Measurements from ENCODE around the gene SIRPB2. TPM values are rescaled to one million over a fixed set of nuclear protein-coding genes. Genes with fewer than 3 reads are reported as not detected.

Gene SIRPB2
- total and polyA plus RNA-seq, 2 donors (not counting 1 experiment from before 2014, with no cell fraction given) = not detected

DNA sequence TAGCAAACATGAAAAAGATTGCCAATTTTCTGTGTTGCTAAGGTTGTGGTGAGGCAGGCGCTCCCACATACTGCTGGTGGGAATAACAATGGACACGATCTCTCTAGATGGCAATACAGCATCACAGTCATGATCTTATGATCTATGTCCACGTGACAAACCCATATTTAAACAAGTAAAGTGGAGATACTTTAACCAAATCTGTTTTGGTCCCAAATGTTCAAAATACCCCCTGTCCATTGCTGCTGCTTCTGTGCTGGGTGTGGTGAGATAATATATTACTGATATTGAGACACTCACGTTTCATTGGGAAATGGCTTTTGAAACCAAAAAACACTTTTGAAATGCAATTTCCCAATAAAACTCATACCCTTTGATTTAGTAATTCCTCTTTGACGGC is 43.3 kb upstream of the SIRPB2 start:
- no peaks in the 10 kb centered on the region for H3K9me3 ChIP-seq (ENCODE audit: control insufficient read depth, insufficient read depth, low read depth, low read length)
- no peaks in the 10 kb centered on the region for H3K36me3 ChIP-seq (ENCODE audit: control insufficient read depth, insufficient read depth, low read length)
- no peak overlapping the region for H3K4me2 ChIP-seq (ENCODE audit: extremely low read depth, insufficient read depth, low read length)
- H3K27me3 ChIP-seq (ENCODE audit: control insufficient read depth, insufficient read depth, low read length) = peaks cover 2% of the 10 kb centered on the region
- TF ChIP-seq EZH2 (IDR thresholded peaks at IDR 0.05; ENCODE audit: low read length, missing control alignments) = no peak
- TF ChIP-seq, protein P1, sequence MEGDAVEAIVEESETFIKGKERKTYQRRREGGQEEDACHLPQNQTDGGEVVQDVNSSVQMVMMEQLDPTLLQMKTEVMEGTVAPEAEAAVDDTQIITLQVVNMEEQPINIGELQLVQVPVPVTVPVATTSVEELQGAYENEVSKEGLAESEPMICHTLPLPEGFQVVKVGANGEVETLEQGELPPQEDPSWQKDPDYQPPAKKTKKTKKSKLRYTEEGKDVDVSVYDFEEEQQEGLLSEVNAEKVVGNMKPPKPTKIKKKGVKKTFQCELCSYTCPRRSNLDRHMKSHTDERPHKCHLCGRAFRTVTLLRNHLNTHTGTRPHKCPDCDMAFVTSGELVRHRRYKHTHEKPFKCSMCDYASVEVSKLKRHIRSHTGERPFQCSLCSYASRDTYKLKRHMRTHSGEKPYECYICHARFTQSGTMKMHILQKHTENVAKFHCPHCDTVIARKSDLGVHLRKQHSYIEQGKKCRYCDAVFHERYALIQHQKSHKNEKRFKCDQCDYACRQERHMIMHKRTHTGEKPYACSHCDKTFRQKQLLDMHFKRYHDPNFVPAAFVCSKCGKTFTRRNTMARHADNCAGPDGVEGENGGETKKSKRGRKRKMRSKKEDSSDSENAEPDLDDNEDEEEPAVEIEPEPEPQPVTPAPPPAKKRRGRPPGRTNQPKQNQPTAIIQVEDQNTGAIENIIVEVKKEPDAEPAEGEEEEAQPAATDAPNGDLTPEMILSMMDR (conservative IDR thresholded peaks at IDR 0.05 in 1 of 2, IDR thresholded peaks at IDR 0.05 in 1 of 2; ENCODE audit: low read depth in 1 of 2, low read length in 2 of 2) = no peak
- no peak overlapping the region for H3K9ac ChIP-seq (ENCODE audit: insufficient read depth, low read length)
- no peak overlapping the region for H3K4me3 ChIP-seq (replicated peaks in 1 of 4; ENCODE audit: control extremely low read depth in 1 of 4, insufficient read depth in 1 of 4, low read depth in 3 of 4, low read length in 4 of 4)
- no peaks in the 10 kb centered on the region for H3K4me1 ChIP-seq (ENCODE audit: control insufficient read depth, extremely low read depth, insufficient read depth, low read length)
- no peak overlapping the region for H2AFZ ChIP-seq (ENCODE audit: low read length)
- H3K27ac ChIP-seq (ENCODE audit: insufficient read depth, low read length) = no peak overlapping the region
- no peaks in the 10 kb centered on the region for H4K20me1 ChIP-seq (ENCODE audit: control insufficient read depth, extremely low read depth, insufficient read depth, low read length)
- no peaks in the 10 kb centered on the region for H3K79me2 ChIP-seq (ENCODE audit: control insufficient read depth, insufficient read depth, low read length)
- DNase-seq (ENCODE audit: low read depth in 2 of 2) = no peak

DNA sequence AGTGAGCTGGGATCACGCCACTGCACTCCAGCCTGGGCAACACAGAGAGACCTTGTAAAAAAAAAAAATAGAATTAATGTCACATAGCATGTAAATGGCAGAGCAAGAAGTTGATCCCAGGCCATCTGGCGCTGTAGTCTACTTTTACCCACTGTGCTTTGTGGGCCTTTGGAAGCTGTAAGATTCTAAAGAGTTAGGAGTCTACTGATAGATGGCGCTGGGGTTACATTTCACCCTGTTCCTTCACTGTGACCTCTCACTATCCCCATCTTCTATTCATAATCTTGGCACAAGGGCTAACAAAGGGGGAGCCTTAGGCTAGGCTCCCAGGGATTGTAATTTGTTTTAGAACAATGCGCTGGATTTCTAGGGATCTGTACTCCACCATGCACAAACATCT is 41.8 kb upstream of the SIRPB2 start:
- Histone ChIP-seq H3K4me3 (replicated peaks in 1 of 4; ENCODE audit: control extremely low read depth in 1 of 4, insufficient read depth in 1 of 4, low read depth in 3 of 4, low read length in 4 of 4) (no peak overlapping the region), H3K9me3 (ENCODE audit: control insufficient read depth, insufficient read depth, low read depth, low read length) (no peaks in the 10 kb centered on the region), H3K27ac (ENCODE audit: insufficient read depth, low read length) (no peak overlapping the region), H3K79me2 (ENCODE audit: control insufficient read depth, insufficient read depth, low read length) (no peaks in the 10 kb centered on the region), H3K4me1 (ENCODE audit: control insufficient read depth, extremely low read depth, insufficient read depth, low read length) (no peaks in the 10 kb centered on the region), H3K36me3 (ENCODE audit: control insufficient read depth, insufficient read depth, low read length) (no peaks in the 10 kb centered on the region), H4K20me1 (ENCODE audit: control insufficient read depth, extremely low read depth, insufficient read depth, low read length) (no peaks in the 10 kb centered on the region), H3K4me2 (ENCODE audit: extremely low read depth, insufficient read depth, low read length) (no peak overlapping the region), H3K9ac (ENCODE audit: insufficient read depth, low read length) (no peak overlapping the region), H2AFZ (ENCODE audit: low read length) (no peak overlapping the region), H3K27me3 (ENCODE audit: control insufficient read depth, insufficient read depth, low read length) (peaks cover 2% of the 10 kb centered on the region)
- TF ChIP-seq, protein P1 (conservative IDR thresholded peaks at IDR 0.05 in 1 of 2, IDR thresholded peaks at IDR 0.05 in 1 of 2; ENCODE audit: low read depth in 1 of 2, low read length in 2 of 2) = no peak
- no peak for TF ChIP-seq EZH2 (IDR thresholded peaks at IDR 0.05; ENCODE audit: low read length, missing control alignments)
- DNase-seq (ENCODE audit: low read depth in 2 of 2) = no peak

DNA sequence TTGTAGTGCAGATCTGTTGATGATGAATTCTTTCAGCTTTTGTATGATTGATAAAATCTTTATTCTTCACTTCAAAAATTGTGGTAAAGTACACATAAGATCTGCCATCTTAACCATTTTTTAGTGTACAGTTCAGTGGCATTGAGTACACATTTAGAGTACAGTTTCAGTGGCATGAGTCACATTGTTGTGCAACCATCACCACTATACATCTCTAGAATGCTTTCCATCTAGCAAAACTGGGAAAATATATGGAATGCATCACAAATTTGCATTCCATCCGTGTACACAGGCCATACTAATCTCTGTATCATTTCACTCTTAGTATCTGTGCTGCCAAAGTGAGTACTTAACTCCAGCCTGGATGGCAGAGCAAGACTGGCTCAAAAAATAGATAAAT is 37.6 kb upstream of the SIRPB2 start:
- Histone ChIP-seq H3K79me2 (ENCODE audit: control insufficient read depth, insufficient read depth, low read length) (no peaks in the 10 kb centered on the region), H3K4me2 (ENCODE audit: extremely low read depth, insufficient read depth, low read length) (no peak overlapping the region), H3K27ac (ENCODE audit: insufficient read depth, low read length) (no peak overlapping the region), H3K27me3 (ENCODE audit: control insufficient read depth, insufficient read depth, low read length) (peaks cover 2% of the 10 kb centered on the region), H3K9me3 (ENCODE audit: control insufficient read depth, insufficient read depth, low read depth, low read length) (no peaks in the 10 kb centered on the region), H4K20me1 (ENCODE audit: control insufficient read depth, extremely low read depth, insufficient read depth, low read length) (no peaks in the 10 kb centered on the region), H3K9ac (ENCODE audit: insufficient read depth, low read length) (no peak overlapping the region), H3K36me3 (ENCODE audit: control insufficient read depth, insufficient read depth, low read length) (no peaks in the 10 kb centered on the region), H3K4me1 (ENCODE audit: control insufficient read depth, extremely low read depth, insufficient read depth, low read length) (no peaks in the 10 kb centered on the region), H2AFZ (ENCODE audit: low read length) (no peak overlapping the region), H3K4me3 (replicated peaks in 1 of 4; ENCODE audit: control extremely low read depth in 1 of 4, insufficient read depth in 1 of 4, low read depth in 3 of 4, low read length in 4 of 4) (no peak overlapping the region)
- peak in 1 of 2 donors; percentile 5 for DNase-seq (ENCODE audit: low read depth in 2 of 2)
- TF ChIP-seq EZH2 (IDR thresholded peaks at IDR 0.05; ENCODE audit: low read length, missing control alignments) = no peak
- TF ChIP-seq, protein P1 (conservative IDR thresholded peaks at IDR 0.05 in 1 of 2, IDR thresholded peaks at IDR 0.05 in 1 of 2; ENCODE audit: low read depth in 1 of 2, low read length in 2 of 2) = no peak

Measured in fibroblast of lung (primary cell).